Kasumi-1 (cell line): ENCODE data around the gene KRT39.

Experiments
- DNase-seq, 2 experiments: peaks; one replicate each; lab custom pipeline; 2025; lab: John Stamatoyannopoulos, UW

The KRT39 gene

DNA sequence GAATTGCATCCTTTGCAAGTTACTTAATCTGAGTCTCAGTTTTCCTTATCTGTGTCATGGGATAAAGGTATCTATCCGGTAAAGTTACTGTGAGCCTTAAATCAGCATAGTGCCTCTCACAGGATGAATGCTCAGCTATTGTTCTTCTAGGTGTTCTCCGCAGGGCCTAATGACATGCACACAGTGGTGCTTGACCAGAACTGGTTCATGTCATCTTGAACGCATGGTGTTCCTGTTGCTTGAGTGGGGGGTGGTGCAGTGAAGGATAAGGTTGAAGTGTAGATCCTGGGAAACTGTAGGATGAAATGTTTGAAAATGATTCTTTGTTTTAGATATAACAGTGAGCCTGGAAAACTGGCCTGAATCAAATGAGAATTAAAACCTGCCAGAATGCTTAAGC lies 13.4 kb upstream of the KRT39 start:
- no peak for DNase-seq

DNA sequence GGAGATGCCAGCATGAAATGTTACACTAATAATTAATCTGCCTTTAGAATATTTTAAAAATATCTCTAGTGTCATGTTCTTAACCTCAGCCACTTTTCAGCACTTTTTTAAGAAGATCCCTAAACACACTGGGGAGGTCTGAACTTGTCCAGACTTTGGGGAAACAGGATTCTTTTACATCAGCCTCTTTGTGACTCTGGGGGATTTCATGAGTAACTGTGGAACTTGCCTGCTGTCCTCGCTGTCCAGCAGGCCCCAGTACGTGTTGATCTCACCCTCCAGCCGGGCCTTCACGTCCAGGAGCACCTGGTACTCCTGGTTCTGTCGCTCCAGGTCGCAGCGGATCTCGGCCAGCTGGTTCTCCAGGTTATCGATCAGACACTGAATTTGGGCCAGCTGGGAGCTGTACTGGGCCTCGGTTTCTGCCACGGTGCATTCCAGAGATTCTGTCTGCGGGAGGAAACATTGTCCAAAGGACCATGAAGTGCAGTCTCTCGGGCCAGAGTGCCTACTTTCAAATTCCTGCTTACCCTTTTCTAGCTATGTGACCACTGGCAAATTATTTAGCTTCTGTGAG lies 11.9 kb upstream of the KRT39 start:
- DNase-seq = no peak

DNA sequence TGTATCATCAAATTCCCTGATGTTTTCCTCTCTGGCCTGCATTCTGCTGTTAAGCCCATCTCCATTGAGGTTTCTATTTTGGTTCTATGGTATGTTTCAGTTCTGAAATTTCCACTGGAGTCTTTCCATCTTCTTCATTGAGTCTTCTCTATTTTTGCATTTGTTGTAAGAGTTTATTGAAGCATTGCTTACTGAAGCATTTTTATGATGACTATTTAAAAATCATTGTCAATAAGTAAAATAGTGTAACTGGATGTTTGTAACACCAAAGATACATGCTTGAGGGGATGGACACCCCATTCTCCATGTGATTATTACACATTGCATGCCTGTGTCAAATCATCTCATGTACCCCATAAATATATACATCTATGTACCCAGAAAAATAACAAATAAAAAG lies 8.8 kb upstream of the KRT39 start:
- no peak for DNase-seq

DNA sequence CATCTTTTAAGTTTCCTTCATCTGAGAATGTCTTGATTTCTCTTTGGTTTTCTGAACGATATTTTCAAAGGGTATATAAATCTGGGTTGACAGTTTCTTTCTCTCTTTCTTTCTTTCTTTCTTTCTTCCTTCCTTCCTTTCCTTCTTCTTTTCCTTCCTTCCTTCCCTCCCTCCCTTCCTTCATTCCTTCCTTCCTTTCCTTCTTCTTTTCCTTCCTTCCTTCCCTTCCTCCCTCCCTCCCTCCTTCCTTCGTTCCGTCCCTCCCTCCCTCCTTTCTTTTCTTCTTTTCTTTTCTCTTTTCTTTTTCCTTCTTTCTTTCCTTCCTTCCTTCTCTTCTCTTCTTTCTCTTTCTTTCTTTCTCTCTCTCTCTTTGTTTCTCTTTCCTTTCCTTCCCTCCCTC lies 7.6 kb upstream of the KRT39 start:
- no peak for DNase-seq

DNA sequence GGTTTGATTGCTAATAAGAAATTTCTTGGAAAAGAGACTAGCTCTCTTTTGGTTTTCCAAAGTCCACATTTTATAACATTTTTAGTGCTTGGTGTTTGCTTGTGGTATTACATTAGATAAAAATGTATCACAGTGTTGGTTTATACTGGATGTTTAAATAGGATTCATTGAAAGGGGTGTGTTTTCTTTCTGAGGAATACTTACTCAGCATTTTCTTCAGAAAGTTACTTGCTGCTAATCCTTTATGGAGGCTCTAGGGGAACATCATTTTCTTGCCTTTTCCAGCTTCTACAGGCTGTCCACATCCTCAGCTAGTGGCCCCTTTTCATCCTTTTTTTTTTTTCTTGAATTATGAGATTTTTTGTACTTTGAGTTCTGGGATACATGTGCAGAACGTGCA lies 834 bp upstream of the KRT39 start:
- no peak for DNase-seq

DNA sequence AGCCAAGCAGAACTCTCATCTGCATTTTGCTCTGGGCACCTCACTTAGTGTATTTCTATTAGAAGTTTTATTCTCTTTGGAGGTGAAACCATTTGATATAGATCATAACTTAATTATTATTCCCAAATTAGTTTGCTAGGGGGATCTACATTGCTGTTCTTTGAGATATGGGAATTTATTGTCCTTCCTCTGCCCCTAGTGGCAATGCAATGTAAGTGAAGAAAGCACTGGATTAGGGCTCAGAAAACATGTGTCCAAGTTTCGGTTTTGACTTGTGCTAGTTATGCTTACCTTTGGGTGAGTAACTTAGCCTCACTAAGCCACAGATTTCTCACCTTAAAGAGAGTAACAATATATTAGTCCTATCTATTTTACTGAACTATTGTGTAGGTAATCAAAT lies 2.9 kb downstream of the KRT39 start:
- DNase-seq = peak; percentile 31 to 34

DNA sequence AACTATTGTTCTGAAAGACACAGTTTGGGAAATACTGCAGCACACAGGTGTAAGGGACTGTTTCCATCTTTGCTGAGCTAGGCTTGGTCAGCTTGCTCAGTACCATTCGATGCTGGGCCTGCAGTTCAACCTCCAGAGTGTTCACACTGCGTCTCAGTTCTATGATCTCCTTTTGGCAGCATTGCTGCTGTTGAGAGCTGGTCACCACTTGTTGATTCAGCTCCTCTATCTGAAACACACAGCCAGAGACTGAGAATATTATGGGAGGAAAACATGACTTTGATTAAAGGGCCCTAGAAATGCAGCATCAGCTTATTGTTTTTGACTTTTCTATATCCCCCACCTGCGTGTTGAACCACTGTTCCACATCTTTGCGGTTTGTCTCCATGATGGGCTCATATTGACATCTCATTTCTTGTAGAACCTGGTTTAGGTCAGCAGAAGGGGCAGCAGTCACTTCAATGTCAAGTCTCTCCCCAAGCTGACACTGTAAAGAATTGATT lies 4.6 kb downstream of the KRT39 start:
- DNase-seq = no peak

DNA sequence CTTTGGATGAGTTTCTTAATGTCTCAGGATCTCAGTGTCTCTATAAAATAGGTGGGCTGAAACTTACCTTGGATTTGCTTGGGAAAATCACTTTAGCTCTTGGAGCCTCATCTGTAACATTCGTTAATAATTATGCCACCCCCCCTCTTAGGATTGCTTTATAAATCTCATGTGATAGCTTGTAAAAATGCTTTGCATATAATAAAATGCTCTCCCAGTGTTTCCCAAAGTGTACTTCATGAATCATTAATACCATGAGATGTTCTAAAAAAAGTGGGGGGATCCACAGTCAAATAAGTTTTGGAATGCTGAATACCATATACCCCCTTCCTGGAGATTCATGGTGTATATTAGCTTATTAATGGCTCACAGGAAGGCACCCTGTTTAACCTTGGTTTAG lies 5.2 kb downstream of the KRT39 start:
- no peak for DNase-seq

DNA sequence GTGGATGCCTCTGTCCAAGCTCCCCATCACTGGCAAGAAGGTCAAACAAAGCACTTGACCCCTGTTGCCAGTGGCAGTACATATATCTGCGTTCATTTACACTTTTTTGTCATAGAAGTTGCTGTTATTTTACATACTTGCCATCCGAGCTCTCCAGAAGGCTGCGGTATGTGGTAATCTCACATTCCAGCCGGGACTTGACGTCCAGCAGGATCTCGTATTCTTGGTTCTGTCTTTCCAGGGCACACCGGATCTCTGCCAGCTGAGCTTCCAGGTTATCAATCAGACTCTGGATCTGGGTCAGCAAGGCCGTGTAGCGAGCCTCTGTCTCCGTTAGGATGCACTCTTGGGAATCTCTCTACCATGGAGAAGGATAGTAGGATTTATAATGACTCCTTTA lies 6.6 kb downstream of the KRT39 start:
- no peak for DNase-seq

DNA sequence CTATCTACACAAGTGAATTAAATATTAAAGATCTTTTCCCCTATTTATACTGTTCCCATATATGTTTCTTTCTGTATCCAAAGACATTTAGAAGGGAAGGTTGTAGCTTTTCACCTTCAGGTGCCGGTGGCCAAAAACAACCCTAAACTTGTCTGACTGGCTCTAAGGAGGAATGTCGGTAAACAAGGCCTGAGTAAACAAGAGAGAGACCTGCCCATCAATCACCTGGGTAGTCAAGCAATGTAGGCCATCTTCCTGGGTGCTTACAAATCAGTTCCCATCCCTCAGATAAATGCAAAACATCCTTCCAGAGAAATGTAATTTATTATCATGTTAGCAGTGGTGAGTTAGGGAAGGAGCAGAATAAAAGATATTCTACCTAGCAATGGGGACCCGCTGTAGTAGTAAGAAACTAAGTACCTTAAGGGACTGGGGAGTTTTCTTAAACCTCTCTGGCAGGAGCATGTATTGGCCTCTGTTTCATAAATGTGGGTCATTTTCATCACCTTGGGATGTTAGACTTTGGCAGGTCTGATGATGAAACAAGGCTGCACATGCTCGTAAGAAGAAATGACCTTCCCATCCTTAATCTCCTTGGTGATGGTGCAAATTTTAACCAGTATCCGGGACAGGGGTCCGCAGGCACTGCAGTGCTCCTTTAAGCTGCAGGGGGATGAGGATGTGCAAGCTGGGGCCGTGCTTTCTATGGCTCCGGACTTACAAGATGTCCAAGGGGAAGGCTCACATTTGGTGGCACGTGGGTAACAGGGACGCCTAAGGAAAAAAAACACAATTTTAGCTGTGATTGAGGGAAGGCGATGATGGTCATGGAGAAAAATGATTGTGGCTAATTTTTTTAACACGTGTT lies 8.4 kb downstream of the KRT39 start:
- no peak for DNase-seq

DNA sequence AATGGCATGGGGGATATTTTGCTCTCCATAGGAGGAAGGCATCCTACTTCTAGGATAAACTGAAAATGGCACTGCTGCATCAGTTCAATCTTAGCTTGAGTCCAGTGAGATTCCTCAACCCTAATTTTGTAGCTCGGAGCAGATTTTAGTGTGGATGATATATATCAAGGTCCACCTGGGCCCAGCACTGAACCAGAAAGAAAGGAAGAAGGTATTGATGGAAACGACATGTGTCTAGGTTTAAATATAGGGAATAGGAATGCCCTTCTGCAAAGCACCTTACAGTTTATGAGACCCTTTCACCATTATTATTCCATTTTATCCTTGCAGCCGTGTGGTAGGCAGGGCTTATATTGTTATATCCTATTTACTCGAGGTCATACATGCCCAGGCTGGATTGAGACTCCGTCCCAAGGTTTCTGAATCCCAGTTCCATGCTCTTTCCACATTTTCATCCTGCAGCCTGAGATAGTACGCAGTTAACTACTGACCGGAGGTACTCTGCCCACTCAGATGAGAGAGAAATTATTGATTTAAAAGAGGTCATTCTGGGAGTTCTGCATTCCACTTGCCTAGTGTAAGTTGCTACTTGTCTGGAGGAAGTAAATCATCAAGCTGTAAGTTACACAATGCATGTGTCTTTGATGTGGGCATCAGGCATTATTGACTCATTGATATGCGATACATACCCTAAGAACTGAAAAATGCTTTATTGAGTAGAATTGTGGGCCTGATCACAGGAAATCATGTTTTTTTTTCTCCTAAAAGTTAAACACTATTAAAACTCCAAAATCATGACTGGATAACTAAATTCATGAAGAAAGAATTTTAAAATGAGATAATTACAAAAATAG lies 10.1 kb downstream of the KRT39 start:
- no peak for DNase-seq

DNA sequence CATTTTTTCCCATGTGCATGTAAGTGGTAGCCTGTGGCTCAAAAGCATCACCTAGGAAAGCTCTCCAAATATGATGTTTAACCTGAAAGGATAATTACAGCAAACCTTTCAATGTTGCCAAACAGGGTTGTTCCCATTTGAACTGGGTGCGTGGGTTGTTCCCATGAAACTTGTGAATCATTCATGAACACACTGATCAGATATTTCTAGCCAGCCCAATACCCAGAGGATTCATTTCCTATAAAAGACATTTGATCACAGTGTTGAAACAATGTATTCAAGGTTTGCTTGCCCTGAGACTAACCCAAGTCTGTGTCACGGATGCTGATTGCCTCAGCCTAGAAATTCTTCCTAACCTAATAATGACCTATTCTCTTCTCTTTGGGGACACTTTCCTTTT lies 12.9 kb downstream of the KRT39 start:
- no peak for DNase-seq

DNA sequence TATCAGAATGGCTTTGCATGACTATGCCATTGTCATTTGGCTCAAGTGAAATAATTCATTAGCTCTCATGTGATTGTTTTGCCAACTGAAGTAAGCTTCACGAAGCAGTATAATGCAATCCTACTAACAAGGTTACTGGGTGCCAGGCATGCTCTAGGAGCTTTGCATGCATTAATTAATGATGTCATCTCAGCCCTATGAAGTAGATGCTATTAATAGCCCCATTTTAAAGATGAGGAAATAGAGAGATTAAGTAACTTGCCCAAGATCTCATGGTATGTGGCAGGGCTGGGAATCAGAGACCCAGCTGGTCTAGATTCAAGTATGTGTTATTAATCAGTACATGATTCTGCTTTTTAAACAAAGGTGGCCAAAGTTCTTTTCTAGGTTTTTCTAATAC lies 14.1 kb downstream of the KRT39 start:
- DNase-seq = no peak

DNA sequence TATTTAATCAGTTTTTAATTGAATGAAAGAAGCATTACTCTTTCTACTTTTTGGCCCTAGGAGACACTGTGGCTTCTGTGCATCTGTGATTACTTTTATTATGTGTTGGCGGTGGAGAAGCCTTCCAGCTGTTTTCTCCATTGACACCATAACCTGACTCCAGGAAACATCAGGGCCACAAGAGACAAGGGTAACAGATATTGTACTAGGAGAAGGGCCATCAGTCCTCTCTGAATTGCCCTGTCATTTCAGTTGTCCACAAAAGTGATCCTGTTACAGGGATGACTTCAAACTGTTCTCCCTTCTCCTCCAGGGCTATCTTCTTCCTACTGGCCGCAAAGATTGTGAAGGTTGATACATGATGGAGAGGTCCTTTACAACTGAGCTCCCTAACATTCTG lies 14.6 kb downstream of the KRT39 start:
- no peak for DNase-seq

DNA sequence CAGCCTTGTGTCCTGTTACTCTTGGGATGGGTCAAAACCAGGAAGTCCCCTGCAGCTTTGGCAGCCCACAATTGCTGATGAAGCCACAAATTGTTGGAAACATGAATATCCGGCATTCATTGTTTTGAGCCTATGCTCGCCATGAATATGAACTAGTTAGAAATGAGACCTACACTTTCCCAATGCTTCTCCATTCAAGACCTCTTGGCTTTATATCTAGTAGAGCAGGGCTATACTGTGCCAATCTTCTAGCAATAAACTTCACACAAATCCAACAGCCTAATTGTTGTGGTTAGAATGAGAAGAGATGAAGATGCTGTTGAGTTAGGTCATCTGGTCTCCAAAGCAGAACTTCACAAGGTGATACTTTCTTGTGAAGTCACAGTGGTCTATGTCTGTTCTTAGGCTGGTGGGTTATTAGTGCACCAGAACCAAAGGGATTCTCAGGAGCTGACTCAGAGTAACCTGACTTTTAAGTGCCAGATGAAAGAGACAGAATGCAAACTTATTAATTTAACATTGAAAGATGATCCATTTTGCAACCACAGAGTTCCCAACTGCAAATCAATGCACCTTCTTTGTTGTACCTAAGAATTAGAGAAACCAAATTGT lies 15.6 kb downstream of the KRT39 start:
- DNase-seq = no peak

DNA sequence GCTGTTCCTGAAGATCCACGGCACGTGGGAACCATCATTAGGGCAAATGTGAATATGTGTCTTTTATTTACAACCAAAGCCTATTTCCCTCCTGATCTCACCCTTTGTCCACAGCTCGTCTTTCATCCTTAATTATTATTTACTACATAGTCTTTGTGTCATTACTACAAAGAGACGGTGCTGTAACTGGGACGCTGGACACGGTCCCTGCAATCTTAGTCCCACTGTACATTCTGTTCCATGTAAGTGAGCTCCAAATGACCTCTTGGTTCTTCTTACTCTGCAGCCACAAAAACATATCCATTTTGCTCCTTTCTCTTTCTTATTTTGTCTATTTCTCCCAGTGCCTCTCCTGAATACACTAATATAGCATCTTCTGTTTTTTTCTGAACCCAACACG lies 16.6 kb downstream of the KRT39 start:
- DNase-seq = no peak

DNA sequence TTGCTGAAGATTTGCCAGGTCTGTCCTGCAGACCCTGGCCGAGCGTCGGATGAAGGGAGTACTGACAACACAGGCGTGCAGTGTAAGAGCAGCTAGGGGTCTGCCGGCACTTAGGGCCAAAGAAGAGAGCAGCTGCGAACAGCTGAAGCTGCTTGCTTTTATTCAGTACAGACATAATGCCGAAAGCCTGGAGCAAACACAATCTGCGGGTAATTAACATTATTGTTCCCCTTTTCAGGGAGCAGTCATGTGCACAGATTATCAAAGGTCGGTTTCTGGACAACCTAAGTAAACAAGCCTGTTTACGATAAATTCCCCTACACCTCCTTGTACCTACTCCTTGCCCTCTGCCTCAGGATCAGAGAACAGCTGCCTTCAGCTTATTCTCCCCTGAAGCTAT lies 17.3 kb downstream of the KRT39 start:
- no peak for DNase-seq

DNA sequence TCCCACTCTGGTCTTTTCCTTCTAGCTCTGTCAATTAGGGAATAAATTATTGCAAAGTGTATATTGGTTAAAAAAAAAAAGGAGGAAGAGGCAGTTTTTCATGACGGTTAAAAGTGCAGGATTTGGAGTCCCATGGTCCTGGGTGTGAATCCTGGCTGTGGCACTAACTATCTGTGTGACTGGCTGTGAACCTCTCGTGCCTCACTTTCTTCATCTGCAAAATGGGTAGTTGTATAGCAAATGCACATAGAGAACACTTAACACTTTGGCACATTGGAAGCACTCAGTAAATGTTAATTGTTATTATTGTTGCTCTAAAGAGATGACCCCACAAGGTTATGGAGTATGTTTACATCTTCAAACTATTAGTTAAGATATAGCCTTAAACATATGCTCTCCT lies 18.8 kb downstream of the KRT39 start:
- no peak for DNase-seq

DNA sequence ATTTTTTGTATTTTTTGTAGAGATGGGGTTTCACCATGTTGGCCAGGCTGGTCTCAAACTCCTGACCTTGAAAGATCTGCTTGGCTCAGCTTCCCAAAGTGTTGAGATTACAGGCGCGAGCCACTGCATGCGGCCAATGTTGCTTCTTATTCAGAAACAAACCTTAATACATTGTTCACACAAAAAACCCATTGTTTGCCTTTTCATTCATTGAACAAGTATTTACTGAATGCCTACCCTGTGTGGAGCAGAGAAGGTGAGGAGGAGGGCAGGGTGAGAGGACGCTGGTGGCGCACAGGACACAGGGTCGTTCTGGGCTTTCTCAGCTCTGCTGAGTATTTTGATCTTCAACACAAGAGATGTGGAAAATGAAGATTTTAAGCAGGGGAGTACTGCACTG lies 21.3 kb downstream of the KRT39 start:
- DNase-seq = no peak

DNA sequence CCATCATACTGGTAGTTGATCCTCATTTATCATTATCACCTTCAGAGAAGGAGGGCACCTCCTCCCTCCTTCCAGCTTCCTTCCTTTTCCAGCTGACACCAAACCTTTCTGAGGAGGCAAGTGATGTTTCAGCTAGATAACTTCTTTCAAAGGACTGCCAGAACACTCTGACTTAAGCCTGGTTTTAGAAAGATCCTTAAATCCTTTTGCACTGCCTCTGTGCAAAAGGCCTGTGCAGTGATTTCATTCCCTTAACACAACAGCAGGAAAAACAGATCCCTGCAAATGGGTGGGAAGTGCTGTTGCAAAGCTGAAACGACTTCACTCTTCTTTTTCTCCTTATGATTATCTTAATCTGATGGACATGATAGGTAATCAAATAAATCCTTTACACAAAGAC lies 22.2 kb downstream of the KRT39 start:
- DNase-seq = no peak

DNA sequence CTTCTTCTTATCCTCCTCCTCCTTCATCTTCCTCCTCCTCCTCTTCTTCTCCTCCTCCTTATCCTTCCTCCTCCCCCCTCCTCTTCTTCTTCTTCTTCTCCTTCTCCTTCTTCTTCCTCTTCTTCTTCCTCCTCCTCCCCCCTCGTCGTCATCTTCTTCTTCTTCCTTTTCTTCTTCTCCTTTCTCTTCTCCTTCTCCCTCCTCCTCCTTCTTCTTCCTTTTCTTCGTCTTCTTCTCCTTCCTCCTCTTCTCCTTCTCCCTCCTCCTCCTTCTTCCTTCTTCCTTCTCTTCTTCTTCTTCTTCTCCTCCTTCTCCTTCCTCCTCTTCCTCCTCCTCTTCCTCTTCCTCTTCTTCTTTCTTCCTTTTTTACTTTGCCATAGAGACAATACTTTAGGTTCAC lies 24.2 kb downstream of the KRT39 start:
- no peak for DNase-seq

DNA sequence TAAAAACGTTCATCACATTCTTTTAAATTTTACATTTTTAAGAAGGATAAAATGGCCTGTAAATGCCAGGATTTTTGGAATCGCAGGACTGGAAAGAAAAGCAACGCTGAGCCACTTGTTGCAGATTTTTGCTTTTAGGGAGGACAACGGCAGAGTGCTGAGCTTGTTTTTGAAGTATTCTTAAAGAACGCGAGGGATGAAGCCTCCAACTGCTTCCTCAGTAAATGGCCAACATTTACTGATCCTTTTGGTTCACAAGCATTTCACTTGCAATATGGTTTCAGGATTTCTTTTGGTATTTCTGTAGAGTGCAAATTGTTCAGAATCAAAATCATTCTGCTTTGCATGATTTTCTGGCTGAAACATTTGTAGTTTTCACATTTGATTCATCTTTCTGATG lies 26.5 kb downstream of the KRT39 start:
- no peak for DNase-seq
